ENCODE data around the gene EPYC. TPM values are rescaled to one million over a fixed set of nuclear protein-coding genes. Genes with fewer than 3 reads are reported as not detected.

Gene EPYC
- polyA plus RNA-seq, 1 experiment: 0.11 TPM

- Histone ChIP-seq H3K9me3 (ENCODE audit: control insufficient read depth, insufficient read depth, low read length) (no peaks in the 10 kb centered on the region), H3K4me3 (ENCODE audit: low read depth, low read length) (no peak overlapping the region), H3K27ac (ENCODE audit: low read depth, low read length) (no peak overlapping the region), H3K27me3 (ENCODE audit: control insufficient read depth, insufficient read depth, low read length) (no peaks in the 10 kb centered on the region)
- TF ChIP-seq CTCF (IDR thresholded peaks at IDR 0.05; ENCODE audit: low read depth, low read length): no peak
- ChIA-PET CTCF (no interaction called here), POLR2A (no interaction called here)
- no peak for DNase-seq (ENCODE audit: low read depth, low spot score)
These were observed 35.5 kb upstream of the EPYC start for GRCh38 chr12:91040096-91040755.

GRCh38 chr12:91037276-91037675 is 32.5 kb upstream of the EPYC start:
- no peak for DNase-seq (ENCODE audit: low read depth, low spot score)
- no peak for TF ChIP-seq CTCF (IDR thresholded peaks at IDR 0.05; ENCODE audit: low read depth, low read length)
- H3K27ac ChIP-seq (ENCODE audit: low read depth, low read length): no peak overlapping the region
- CTCF ChIA-PET: interaction anchor here (0.8 to 2.3 kb wide), 2 partner anchors 71 to 293 kb away, joined by 3 to 8 read pairs; no protein-coding TSS in a partner anchor
- POLR2A ChIA-PET: no interaction called here
- no peaks in the 10 kb centered on the region for H3K27me3 ChIP-seq (ENCODE audit: control insufficient read depth, insufficient read depth, low read length)
- no peaks in the 10 kb centered on the region for H3K9me3 ChIP-seq (ENCODE audit: control insufficient read depth, insufficient read depth, low read length)
- H3K4me3 ChIP-seq (ENCODE audit: low read depth, low read length): no peak overlapping the region

- H3K27me3 ChIP-seq (ENCODE audit: control insufficient read depth, insufficient read depth, low read length): no peaks in the 10 kb centered on the region
- no peak overlapping the region for H3K4me3 ChIP-seq (ENCODE audit: low read depth, low read length)
- no peak overlapping the region for H3K27ac ChIP-seq (ENCODE audit: low read depth, low read length)
- no peak for DNase-seq (ENCODE audit: low read depth, low spot score)
- no peaks in the 10 kb centered on the region for H3K9me3 ChIP-seq (ENCODE audit: control insufficient read depth, insufficient read depth, low read length)
- ChIA-PET CTCF (interaction anchor here (0.7 kb wide), 1 partner anchor 76 kb away, joined by 3 read pairs; no protein-coding TSS in a partner anchor), POLR2A (no interaction called here)
- no peak for TF ChIP-seq CTCF (IDR thresholded peaks at IDR 0.05; ENCODE audit: low read depth, low read length)
These were observed 28.5 kb upstream of the EPYC start for GRCh38 chr12:91033251-91033650.

GRCh38 chr12:91023326-91024004 is 18.7 kb upstream of the EPYC start:
- H3K27ac ChIP-seq (ENCODE audit: low read depth, low read length): no peak overlapping the region
- POLR2A ChIA-PET: no interaction called here

More at GRCh38 chr12:91023326-91024004, 18.7 kb upstream of the EPYC start:
- H3K27me3 ChIP-seq (ENCODE audit: control insufficient read depth, insufficient read depth, low read length): no peaks in the 10 kb centered on the region
- peaks cover 2% of the 10 kb centered on the region; the same call in 1 of the 2 replicates for H3K9me3 ChIP-seq (ENCODE audit: control insufficient read depth, insufficient read depth, low read length)
- no peak overlapping the region for H3K4me3 ChIP-seq (ENCODE audit: low read depth, low read length)
- peak; percentile 57 for DNase-seq (ENCODE audit: low read depth, low spot score)
- CTCF ChIA-PET: no interaction called here
- no peak for TF ChIP-seq CTCF (IDR thresholded peaks at IDR 0.05; ENCODE audit: low read depth, low read length)
